Fibroblast of skin of back (primary cell): Measurements from ENCODE around the gene ALS2CL.
A peak's percentile ranks its signal among the peaks of the same experiment; 100 is the strongest.

Source experiments
- DNase-seq: peaks from one replicate; pipeline ENCODE4 v3.0.0-alpha.2; 2013

Gene ALS2CL

GRCh38 chr3:46716461-46717441 lies 23.3 kb upstream of the ALS2CL start:
- DNase-seq: no peak

GRCh38 chr3:46715507-46716175 lies 22.2 kb upstream of the ALS2CL start:
- DNase-seq: no peak

GRCh38 chr3:46714728-46715506 lies 21.4 kb upstream of the ALS2CL start:
- no peak for DNase-seq

- DNase-seq: no peak
Measured at GRCh38 chr3:46713898-46714552, 20.5 kb upstream of the ALS2CL start.

GRCh38 chr3:46713050-46713897 lies 19.8 kb upstream of the ALS2CL start:
- DNase-seq: no peak

GRCh38 chr3:46712191-46713049 lies 18.9 kb upstream of the ALS2CL start:
- no peak for DNase-seq

GRCh38 chr3:46711760-46712159 lies 18.3 kb upstream of the ALS2CL start:
- no peak for DNase-seq

- no peak for DNase-seq
Measured at GRCh38 chr3:46711305-46711704, 17.8 kb upstream of the ALS2CL start.

GRCh38 chr3:46710671-46711295 lies 17.3 kb upstream of the ALS2CL start:
- no peak for DNase-seq

GRCh38 chr3:46710229-46710628 lies 16.8 kb upstream of the ALS2CL start:
- no peak for DNase-seq

GRCh38 chr3:46709721-46710120 lies 16.2 kb upstream of the ALS2CL start:
- no peak for DNase-seq

GRCh38 chr3:46709157-46709654 lies 15.7 kb upstream of the ALS2CL start:
- DNase-seq: no peak

- DNase-seq: no peak
Measured at GRCh38 chr3:46708401-46709156, 15.1 kb upstream of the ALS2CL start.

GRCh38 chr3:46707601-46708011 lies 14.1 kb upstream of the ALS2CL start:
- DNase-seq: no peak

GRCh38 chr3:46706771-46707582 lies 13.5 kb upstream of the ALS2CL start:
- DNase-seq: no peak

GRCh38 chr3:46705751-46706552 lies 12.5 kb upstream of the ALS2CL start:
- DNase-seq: peak; percentile 87

GRCh38 chr3:46705022-46705530 lies 11.6 kb upstream of the ALS2CL start:
- peak; percentile 71 for DNase-seq
